Testis (tissue), 3 donors: ENCODE data around the gene GBF1. TPM values are rescaled to one million over a fixed set of nuclear protein-coding genes. Genes with fewer than 3 reads are reported as not detected.

Experiments
- DNase-seq: peaks from one replicate; pipeline ENCODE4 v3.0.0-alpha.2; 2019
- H3K27ac ChIP-seq, 2 donors: fragments of 200-600 bp; sonication (generic); one replicate each; pipeline ENCODE4 v1.5.1; 2019
- H3K27me3 ChIP-seq: fragments of 200-600 bp; sonication (generic); one replicate; pipeline ENCODE4 v1.5.1; 2019
- H3K36me3 ChIP-seq: fragments of 200-600 bp; sonication (generic); one replicate; pipeline ENCODE4 v1.5.1; 2017; ENCODE audit warnings: low read depth; ENCODE audit errors: missing control alignments
- H3K4me1 ChIP-seq: fragments of 200-600 bp; sonication (generic); one replicate; pipeline ENCODE4 v1.5.1; 2019
- H3K4me3 ChIP-seq, 2 donors: fragments of 200-600 bp; sonication (generic); one replicate each; pipeline ENCODE4 v1.5.1; 2017 to 2019
- H3K9me3 ChIP-seq: fragments of 200-600 bp; sonication (generic); one replicate; pipeline ENCODE4 v1.5.1; 2017
- CTCF ChIP-seq, 3 experiments: fragments of 450-650 bp in 2 of 3; fragments of 200-600 bp in 1 of 3; sonication (generic) in 1 of 3; IDR thresholded peaks; one replicate each; pipeline ENCODE4 v1.5.1; 2016 to 2019; ENCODE audit warnings: antibody characterized with exemption in 3 of 3, mild to moderate bottlenecking in 2 of 3, moderate library complexity in 1 of 3
- POLR2A ChIP-seq: fragments of 450-650 bp; IDR thresholded peaks from one replicate; pipeline ENCODE4 v1.6.1; 2017; ENCODE audit warnings: antibody characterized with exemption, mild to moderate bottlenecking, moderate library complexity
- WGBS, 2 donors: methylation state at CpG; one replicate each; pipeline ENCODE4 v1.1.5; 2018; 5-methylcytosine and 5-hydroxymethylcytosine counted together
- intact Hi-C: fragments of 100-400 bp; cut with DNase I; formaldehyde crosslinking; loops from one replicate; pipeline ENCODE4 v1.15.1; 2023; ENCODE audit warnings: low total_unique reads
- polyA plus RNA-seq: library from polyadenylated mRNA; stranded (reverse); fragments of 350-450 nt; fragmentation: Illumina TruSeq; extraction: RNeasy Lipid Tissue Mini Kit (QIAGEN cat#74804); gene quantifications from one replicate; pipeline ENCODE4 v1.2.3, GENCODE V29; 2014; ENCODE audit warnings: low read depth, low replicate concordance; ENCODE audit not compliant: insufficient read depth
- total RNA-seq, 2 donors: library from RNA; depleted of rRNA; stranded (reverse); fragments of >200 nt; gene quantifications; one replicate each; pipeline ENCODE4 v1.2.3, GENCODE V29; 2016

The GBF1 gene
- total and polyA plus RNA-seq, 3 donors from 2014 or later: 58.2 to 76.4 (median 72.1) TPM

GRCh38 chr10:102268375-102268888 lies 23.1 kb downstream of the GBF1 start:
- Histone ChIP-seq H3K27ac (no peak overlapping the region), H3K4me1 (peaks cover 12% of the 10 kb centered on the region), H3K27me3 (no peaks in the 10 kb centered on the region), H3K9me3 (no peaks in the 10 kb centered on the region), H3K36me3 (no peaks in the 10 kb centered on the region), H3K4me3 (no peak overlapping the region)
- intact Hi-C loops: no loop called here
- no peak for DNase-seq
- no peak for TF ChIP-seq CTCF (IDR thresholded peaks at IDR 0.05)
- TF ChIP-seq POLR2A: no peak

GRCh38 chr10:102269017-102269416 lies 23.7 kb downstream of the GBF1 start:
- WGBS, 2 donors: 64 to 69% methylated on average over 3 of the region's 3 CpGs
- Histone ChIP-seq H3K27ac (no peak overlapping the region), H3K36me3 (no peaks in the 10 kb centered on the region), H3K4me3 (no peak overlapping the region), H3K4me1 (peaks cover 12% of the 10 kb centered on the region), H3K27me3 (no peaks in the 10 kb centered on the region), H3K9me3 (no peaks in the 10 kb centered on the region)
- DNase-seq: no peak
- TF ChIP-seq CTCF (IDR thresholded peaks at IDR 0.05) (no peak), POLR2A (no peak)
- intact Hi-C loops: no loop called here

- H3K4me3 ChIP-seq: no peak overlapping the region
- intact Hi-C loops: no loop called here
- H3K27ac ChIP-seq: no peak overlapping the region
These were observed 28.7 kb downstream of the GBF1 start for GRCh38 chr10:102274062-102274461.

GRCh38 chr10:102275343-102275742 lies 30.0 kb downstream of the GBF1 start:
- intact Hi-C loops: no loop called here
- Histone ChIP-seq H3K36me3 (no peaks in the 10 kb centered on the region), H3K4me3 (no peak overlapping the region), H3K27ac (no peak overlapping the region), H3K27me3 (no peaks in the 10 kb centered on the region), H3K9me3 (no peaks in the 10 kb centered on the region), H3K4me1 (no peaks in the 10 kb centered on the region)
- DNase-seq: no peak
- TF ChIP-seq CTCF (IDR thresholded peaks at IDR 0.05) (no peak), POLR2A (no peak)
- WGBS, 2 donors: 76 to 77% methylated on average over 2 of the region's 2 CpGs

More at GRCh38 chr10:102274062-102274461, 28.7 kb downstream of the GBF1 start:
- DNase-seq: no peak
- Histone ChIP-seq H3K9me3 (no peaks in the 10 kb centered on the region), H3K36me3 (no peaks in the 10 kb centered on the region), H3K4me1 (no peaks in the 10 kb centered on the region), H3K27me3 (no peaks in the 10 kb centered on the region)
- WGBS, 2 donors: 72 to 89% methylated on average over 1 of the region's 1 CpG
- TF ChIP-seq CTCF (IDR thresholded peaks at IDR 0.05) (no peak), POLR2A (no peak)

GRCh38 chr10:102279104-102279503 lies 33.8 kb downstream of the GBF1 start:
- Histone ChIP-seq H3K4me1 (peaks cover 8% of the 10 kb centered on the region), H3K27me3 (no peaks in the 10 kb centered on the region), H3K36me3 (no peaks in the 10 kb centered on the region), H3K27ac (no peak overlapping the region), H3K4me3 (no peak overlapping the region), H3K9me3 (no peaks in the 10 kb centered on the region)
- TF ChIP-seq POLR2A: no peak
- no peak for TF ChIP-seq CTCF (IDR thresholded peaks at IDR 0.05)
- no peak for DNase-seq
- intact Hi-C loops: no loop called here
